ENCODE data around the gene CDKAL1. TPM values are rescaled to one million over a fixed set of nuclear protein-coding genes. Genes with fewer than 3 reads are reported as not detected.

Gene CDKAL1
- total and polyA plus RNA-seq, 2 of the 13 experiments (the other 11 are each of a cell fraction or from before 2014, with no cell fraction given): 9.5 to 27.7 TPM

DNA sequence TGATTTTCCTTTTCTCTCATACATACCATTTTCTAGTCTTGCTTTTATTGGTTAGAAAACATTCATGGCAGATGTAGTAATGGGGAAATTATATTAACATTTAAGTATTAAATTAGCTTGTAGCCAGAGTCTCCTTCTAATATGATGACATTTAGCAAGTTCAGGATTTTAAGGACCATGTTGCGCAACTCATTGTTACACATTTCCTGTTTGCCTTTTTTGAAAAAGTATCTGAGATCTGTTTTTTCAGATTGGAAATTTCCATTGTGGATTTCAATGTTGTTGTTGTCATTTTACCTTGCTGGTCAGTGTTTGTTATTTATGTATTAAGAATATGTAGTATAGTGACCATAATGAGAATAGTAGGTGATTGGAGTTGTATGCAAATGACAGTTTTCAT lies 38.7 kb downstream of the CDKAL1 start (continued):
- TF ChIP-seq ZNF101 (CRISPR knock-in tag; IDR thresholded peaks at IDR 0.05; ENCODE audit: borderline replicate concordance, low read depth): no peak
- TF ChIP-seq, protein P1, sequence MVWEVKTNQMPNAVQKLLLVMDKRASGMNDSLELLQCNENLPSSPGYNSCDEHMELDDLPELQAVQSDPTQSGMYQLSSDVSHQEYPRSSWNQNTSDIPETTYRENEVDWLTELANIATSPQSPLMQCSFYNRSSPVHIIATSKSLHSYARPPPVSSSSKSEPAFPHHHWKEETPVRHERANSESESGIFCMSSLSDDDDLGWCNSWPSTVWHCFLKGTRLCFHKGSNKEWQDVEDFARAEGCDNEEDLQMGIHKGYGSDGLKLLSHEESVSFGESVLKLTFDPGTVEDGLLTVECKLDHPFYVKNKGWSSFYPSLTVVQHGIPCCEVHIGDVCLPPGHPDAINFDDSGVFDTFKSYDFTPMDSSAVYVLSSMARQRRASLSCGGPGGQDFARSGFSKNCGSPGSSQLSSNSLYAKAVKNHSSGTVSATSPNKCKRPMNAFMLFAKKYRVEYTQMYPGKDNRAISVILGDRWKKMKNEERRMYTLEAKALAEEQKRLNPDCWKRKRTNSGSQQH (CRISPR knock-in tag; IDR thresholded peaks at IDR 0.05; ENCODE audit: low read depth): no peak
- no peak for TF ChIP-seq ZNF260 (CRISPR knock-in tag; IDR thresholded peaks at IDR 0.05; ENCODE audit: borderline replicate concordance, low read depth)
- TF ChIP-seq ZNF543 (CRISPR knock-in tag; IDR thresholded peaks at IDR 0.05): no peak
- no peak for TF ChIP-seq FOXA1 (IDR thresholded peaks at IDR 0.05)
- TF ChIP-seq FOXA1 (CRISPR knock-in tag; IDR thresholded peaks at IDR 0.05): peak; percentile 62; the same call in 1 of the 2 replicates
- no peak for TF ChIP-seq SRSF1 (optimal IDR thresholded peaks at IDR 0.05; ENCODE audit: low read depth, low read length)
- TF ChIP-seq MIER3 (CRISPR knock-in tag; IDR thresholded peaks at IDR 0.05; ENCODE audit: borderline replicate concordance): peak; percentile 59; the same call in 1 of the 2 replicates
- TF ChIP-seq, protein P2, sequence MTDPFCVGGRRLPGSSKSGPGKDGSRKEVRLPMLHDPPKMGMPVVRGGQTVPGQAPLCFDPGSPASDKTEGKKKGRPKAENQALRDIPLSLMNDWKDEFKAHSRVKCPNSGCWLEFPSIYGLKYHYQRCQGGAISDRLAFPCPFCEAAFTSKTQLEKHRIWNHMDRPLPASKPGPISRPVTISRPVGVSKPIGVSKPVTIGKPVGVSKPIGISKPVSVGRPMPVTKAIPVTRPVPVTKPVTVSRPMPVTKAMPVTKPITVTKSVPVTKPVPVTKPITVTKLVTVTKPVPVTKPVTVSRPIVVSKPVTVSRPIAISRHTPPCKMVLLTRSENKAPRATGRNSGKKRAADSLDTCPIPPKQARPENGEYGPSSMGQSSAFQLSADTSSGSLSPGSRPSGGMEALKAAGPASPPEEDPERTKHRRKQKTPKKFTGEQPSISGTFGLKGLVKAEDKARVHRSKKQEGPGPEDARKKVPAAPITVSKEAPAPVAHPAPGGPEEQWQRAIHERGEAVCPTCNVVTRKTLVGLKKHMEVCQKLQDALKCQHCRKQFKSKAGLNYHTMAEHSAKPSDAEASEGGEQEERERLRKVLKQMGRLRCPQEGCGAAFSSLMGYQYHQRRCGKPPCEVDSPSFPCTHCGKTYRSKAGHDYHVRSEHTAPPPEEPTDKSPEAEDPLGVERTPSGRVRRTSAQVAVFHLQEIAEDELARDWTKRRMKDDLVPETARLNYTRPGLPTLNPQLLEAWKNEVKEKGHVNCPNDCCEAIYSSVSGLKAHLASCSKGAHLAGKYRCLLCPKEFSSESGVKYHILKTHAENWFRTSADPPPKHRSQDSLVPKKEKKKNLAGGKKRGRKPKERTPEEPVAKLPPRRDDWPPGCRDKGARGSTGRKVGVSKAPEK (CRISPR knock-in tag; IDR thresholded peaks at IDR 0.05; ENCODE audit: borderline replicate concordance): no peak
- no peak for TF ChIP-seq ZMAT3 (CRISPR knock-in tag; conservative IDR thresholded peaks at IDR 0.05)
- no peak for TF ChIP-seq ZNF670 (CRISPR knock-in tag; IDR thresholded peaks at IDR 0.05; ENCODE audit: borderline replicate concordance)
- TF ChIP-seq ELF1 (CRISPR knock-in tag; IDR thresholded peaks at IDR 0.05): 0 out of 2 replicates have a peak, but pooled peaks have one; percentile 25
- TF ChIP-seq WIZ (CRISPR knock-in tag; IDR thresholded peaks at IDR 0.05): no peak
- TF ChIP-seq RARA (CRISPR knock-in tag; IDR thresholded peaks at IDR 0.05): peak; percentile 32; the same call in 1 of the 2 replicates
- TF ChIP-seq TCF12 (IDR thresholded peaks at IDR 0.05): no peak
- no peak for TF ChIP-seq TCF12 (CRISPR knock-in tag; IDR thresholded peaks at IDR 0.05)
- no peak for TF ChIP-seq TCF7 (IDR thresholded peaks at IDR 0.05; ENCODE audit: low read depth)
- TF ChIP-seq, protein P3, sequence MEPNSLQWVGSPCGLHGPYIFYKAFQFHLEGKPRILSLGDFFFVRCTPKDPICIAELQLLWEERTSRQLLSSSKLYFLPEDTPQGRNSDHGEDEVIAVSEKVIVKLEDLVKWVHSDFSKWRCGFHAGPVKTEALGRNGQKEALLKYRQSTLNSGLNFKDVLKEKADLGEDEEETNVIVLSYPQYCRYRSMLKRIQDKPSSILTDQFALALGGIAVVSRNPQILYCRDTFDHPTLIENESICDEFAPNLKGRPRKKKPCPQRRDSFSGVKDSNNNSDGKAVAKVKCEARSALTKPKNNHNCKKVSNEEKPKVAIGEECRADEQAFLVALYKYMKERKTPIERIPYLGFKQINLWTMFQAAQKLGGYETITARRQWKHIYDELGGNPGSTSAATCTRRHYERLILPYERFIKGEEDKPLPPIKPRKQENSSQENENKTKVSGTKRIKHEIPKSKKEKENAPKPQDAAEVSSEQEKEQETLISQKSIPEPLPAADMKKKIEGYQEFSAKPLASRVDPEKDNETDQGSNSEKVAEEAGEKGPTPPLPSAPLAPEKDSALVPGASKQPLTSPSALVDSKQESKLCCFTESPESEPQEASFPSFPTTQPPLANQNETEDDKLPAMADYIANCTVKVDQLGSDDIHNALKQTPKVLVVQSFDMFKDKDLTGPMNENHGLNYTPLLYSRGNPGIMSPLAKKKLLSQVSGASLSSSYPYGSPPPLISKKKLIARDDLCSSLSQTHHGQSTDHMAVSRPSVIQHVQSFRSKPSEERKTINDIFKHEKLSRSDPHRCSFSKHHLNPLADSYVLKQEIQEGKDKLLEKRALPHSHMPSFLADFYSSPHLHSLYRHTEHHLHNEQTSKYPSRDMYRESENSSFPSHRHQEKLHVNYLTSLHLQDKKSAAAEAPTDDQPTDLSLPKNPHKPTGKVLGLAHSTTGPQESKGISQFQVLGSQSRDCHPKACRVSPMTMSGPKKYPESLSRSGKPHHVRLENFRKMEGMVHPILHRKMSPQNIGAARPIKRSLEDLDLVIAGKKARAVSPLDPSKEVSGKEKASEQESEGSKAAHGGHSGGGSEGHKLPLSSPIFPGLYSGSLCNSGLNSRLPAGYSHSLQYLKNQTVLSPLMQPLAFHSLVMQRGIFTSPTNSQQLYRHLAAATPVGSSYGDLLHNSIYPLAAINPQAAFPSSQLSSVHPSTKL (CRISPR knock-in tag; IDR thresholded peaks at IDR 0.05): peak; percentile 84
- TF ChIP-seq, protein P4, sequence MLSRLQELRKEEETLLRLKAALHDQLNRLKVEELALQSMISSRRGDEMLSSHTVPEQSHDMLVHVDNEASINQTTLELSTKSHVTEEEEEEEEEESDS (CRISPR knock-in tag; IDR thresholded peaks at IDR 0.05; ENCODE audit: borderline replicate concordance): no peak
- no peak for TF ChIP-seq ISL2 (CRISPR knock-in tag; IDR thresholded peaks at IDR 0.05)
- TF ChIP-seq GABPA (IDR thresholded peaks at IDR 0.05; ENCODE audit: low read depth, low read length): no peak
- peak; percentile 75 for TF ChIP-seq GABPA (CRISPR knock-in tag; IDR thresholded peaks at IDR 0.05; ENCODE audit: low read depth)
- TF ChIP-seq, protein P5, sequence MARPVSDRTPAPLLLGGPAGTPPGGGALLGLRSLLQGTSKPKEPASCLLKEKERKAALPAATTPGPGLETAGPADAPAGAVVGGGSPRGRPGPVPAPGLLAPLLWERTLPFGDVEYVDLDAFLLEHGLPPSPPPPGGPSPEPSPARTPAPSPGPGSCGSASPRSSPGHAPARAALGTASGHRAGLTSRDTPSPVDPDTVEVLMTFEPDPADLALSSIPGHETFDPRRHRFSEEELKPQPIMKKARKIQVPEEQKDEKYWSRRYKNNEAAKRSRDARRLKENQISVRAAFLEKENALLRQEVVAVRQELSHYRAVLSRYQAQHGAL (CRISPR knock-in tag; IDR thresholded peaks at IDR 0.05; ENCODE audit: not compliant biosample characterization): no peak
- TF ChIP-seq TGIF2 (CRISPR knock-in tag; IDR thresholded peaks at IDR 0.05): no peak
